Erythroblast (primary cell): ENCODE data around the gene MRPS9.

Experiments used
- GATA1 ChIP-seq: IDR thresholded peaks from 2 replicates; pipeline ENCODE4 v1.6.1; 2011; ENCODE audit warnings: low read depth, mild to moderate bottlenecking, control low read depth, low read length, moderate library complexity
- POLR2A ChIP-seq: IDR thresholded peaks from 2 replicates; pipeline ENCODE4 v1.6.1; 2011; ENCODE audit warnings: mild to moderate bottlenecking, low read length

- no peak for TF ChIP-seq POLR2A
- TF ChIP-seq GATA1 = no peak
Observed at GRCh38 chr2:105055613-105056012, 17.7 kb downstream of the MRPS9 start.
